HEK293 (cell line): Measurements from ENCODE around the gene FAM81A.

Source experiments
- KLF9 ChIP-seq: fragments of 450-650 bp; formaldehyde crosslinking; IDR thresholded peaks from 2 replicates; pipeline ENCODE4 v1.5.1; 2016; ENCODE audit warnings: missing biosample characterization, missing genetic modification characterization, low read depth
- REST ChIP-seq: fragments of 450-650 bp; formaldehyde crosslinking; IDR thresholded peaks from 2 replicates; pipeline ENCODE4 v1.5.1; 2016; ENCODE audit warnings: missing biosample characterization, missing genetic modification characterization
- SP3 ChIP-seq: fragments of 450-650 bp; formaldehyde crosslinking; IDR thresholded peaks from 2 replicates; pipeline ENCODE4 v1.5.1; 2016; ENCODE audit warnings: missing biosample characterization, missing genetic modification characterization
- ZFP41 ChIP-seq: fragments of 450-650 bp; formaldehyde crosslinking; IDR thresholded peaks from 2 replicates; pipeline ENCODE4 v1.5.1; 2016; ENCODE audit warnings: missing biosample characterization, missing genetic modification characterization, borderline replicate concordance
- ZNF366 ChIP-seq: fragments of 450-650 bp; formaldehyde crosslinking; conservative IDR thresholded peaks from 2 replicates; pipeline ENCODE4 v1.5.1; 2016; ENCODE audit warnings: missing biosample characterization, missing genetic modification characterization
- ZNF549 ChIP-seq: fragments of 450-650 bp; IDR thresholded peaks from 2 replicates; pipeline ENCODE4 v1.5.1; 2018; ENCODE audit warnings: missing biosample characterization, missing genetic modification characterization, mild to moderate bottlenecking, inconsistent platforms, moderate library complexity
- ZNF558 ChIP-seq: fragments of 450-650 bp; formaldehyde crosslinking; IDR thresholded peaks from 2 replicates; pipeline ENCODE4 v1.5.1; 2016; ENCODE audit warnings: missing biosample characterization, missing genetic modification characterization
- ZNF639 ChIP-seq: fragments of 450-650 bp; formaldehyde crosslinking; IDR thresholded peaks from 2 replicates; pipeline ENCODE4 v1.5.1; 2016; ENCODE audit warnings: missing biosample characterization, missing genetic modification characterization
- ZNF707 ChIP-seq: fragments of 450-650 bp; formaldehyde crosslinking; IDR thresholded peaks from 2 replicates; pipeline ENCODE4 v1.5.1; 2016; ENCODE audit warnings: missing biosample characterization, missing genetic modification characterization
- ZNF768 ChIP-seq: fragments of 450-650 bp; formaldehyde crosslinking; IDR thresholded peaks from 2 replicates; pipeline ENCODE4 v1.5.1; 2018; ENCODE audit warnings: missing biosample characterization, mild to moderate bottlenecking, missing genetic modification characterization
- TF ChIP-seq, protein P1 (sequence below): fragments of 450-650 bp; formaldehyde crosslinking; IDR thresholded peaks from 2 replicates; pipeline ENCODE4 v1.5.1; 2016; ENCODE audit warnings: missing biosample characterization, missing genetic modification characterization
- TF ChIP-seq, protein P2 (sequence below): fragments of 450-650 bp; formaldehyde crosslinking; IDR thresholded peaks from 2 replicates; pipeline ENCODE4 v1.5.1; 2016; ENCODE audit warnings: missing biosample characterization, missing genetic modification characterization

GRCh38 chr15:59396211-59396610, 41.8 kb upstream of the FAM81A start:
- TF ChIP-seq REST (tag by site-specific recombination) (no peak), ZNF549 (tag by site-specific recombination) (no peak), SP3 (tag by site-specific recombination) (no peak), ZFP41 (no peak), ZNF558 (tag by site-specific recombination) (no peak), ZNF639 (tag by site-specific recombination) (no peak), ZNF707 (tag by site-specific recombination) (no peak), KLF9 (tag by site-specific recombination) (no peak), ZNF768 (tag by site-specific recombination) (no peak), ZNF366 (tag by site-specific recombination) (no peak)
- TF ChIP-seq, protein P1, sequence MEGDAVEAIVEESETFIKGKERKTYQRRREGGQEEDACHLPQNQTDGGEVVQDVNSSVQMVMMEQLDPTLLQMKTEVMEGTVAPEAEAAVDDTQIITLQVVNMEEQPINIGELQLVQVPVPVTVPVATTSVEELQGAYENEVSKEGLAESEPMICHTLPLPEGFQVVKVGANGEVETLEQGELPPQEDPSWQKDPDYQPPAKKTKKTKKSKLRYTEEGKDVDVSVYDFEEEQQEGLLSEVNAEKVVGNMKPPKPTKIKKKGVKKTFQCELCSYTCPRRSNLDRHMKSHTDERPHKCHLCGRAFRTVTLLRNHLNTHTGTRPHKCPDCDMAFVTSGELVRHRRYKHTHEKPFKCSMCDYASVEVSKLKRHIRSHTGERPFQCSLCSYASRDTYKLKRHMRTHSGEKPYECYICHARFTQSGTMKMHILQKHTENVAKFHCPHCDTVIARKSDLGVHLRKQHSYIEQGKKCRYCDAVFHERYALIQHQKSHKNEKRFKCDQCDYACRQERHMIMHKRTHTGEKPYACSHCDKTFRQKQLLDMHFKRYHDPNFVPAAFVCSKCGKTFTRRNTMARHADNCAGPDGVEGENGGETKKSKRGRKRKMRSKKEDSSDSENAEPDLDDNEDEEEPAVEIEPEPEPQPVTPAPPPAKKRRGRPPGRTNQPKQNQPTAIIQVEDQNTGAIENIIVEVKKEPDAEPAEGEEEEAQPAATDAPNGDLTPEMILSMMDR = no peak
- TF ChIP-seq, protein P2, sequence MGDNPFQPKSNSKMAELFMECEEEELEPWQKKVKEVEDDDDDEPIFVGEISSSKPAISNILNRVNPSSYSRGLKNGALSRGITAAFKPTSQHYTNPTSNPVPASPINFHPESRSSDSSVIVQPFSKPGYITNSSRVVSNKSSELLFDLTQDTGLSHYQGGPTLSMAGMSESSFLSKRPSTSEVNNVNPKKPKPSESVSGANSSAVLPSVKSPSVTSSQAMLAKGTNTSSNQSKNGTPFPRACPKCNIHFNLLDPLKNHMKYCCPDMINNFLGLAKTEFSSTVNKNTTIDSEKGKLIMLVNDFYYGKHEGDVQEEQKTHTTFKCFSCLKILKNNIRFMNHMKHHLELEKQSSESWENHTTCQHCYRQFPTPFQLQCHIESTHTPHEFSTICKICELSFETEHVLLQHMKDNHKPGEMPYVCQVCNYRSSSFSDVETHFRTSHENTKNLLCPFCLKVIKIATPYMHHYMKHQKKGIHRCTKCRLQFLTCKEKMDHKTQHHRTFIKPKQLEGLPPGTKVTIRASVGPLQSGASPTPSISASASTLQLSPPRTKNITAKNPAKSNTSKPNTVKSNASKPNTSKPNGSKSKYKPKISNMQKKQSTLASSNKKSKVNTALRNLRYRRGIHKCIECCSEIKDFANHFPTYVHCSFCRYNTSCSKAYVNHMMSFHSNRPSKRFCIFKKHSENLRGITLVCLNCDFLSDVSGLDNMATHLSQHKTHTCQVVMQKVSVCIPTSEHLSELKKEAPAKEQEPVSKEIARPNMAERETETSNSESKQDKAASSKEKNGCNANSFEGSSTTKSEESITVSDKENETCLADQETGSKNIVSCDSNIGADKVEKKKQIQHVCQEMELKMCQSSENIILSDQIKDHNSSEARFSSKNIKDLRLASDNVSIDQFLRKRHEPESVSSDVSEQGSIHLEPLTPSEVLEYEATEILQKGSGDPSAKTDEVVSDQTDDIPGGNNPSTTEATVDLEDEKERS (tag by site-specific recombination) = no peak
